ENCODE data around the gene PLPP6.

PLPP6 gene

GRCh38 chr9:4680173-4680525 is 18.1 kb downstream of the PLPP6 start:
- no peaks in the 10 kb centered on the region for H3K9me3 Mint-ChIP-seq
- no peak for TF ChIP-seq CTCF (IDR thresholded peaks at IDR 0.05)
- H3K4me3 Mint-ChIP-seq = no peak overlapping the region
- H3K27ac Mint-ChIP-seq = no peak overlapping the region
- H3K27me3 Mint-ChIP-seq (ENCODE audit: low read depth, poor library complexity) = no peaks in the 10 kb centered on the region
- no peak for DNase-seq
- H3K4me1 Mint-ChIP-seq = no peaks in the 10 kb centered on the region
- H3K36me3 Mint-ChIP-seq (ENCODE audit: low read depth) = peaks cover 8% of the 10 kb centered on the region

GRCh38 chr9:4680750-4681149 is 18.7 kb downstream of the PLPP6 start:
- Mint-ChIP-seq H3K27me3 (ENCODE audit: low read depth, poor library complexity) (no peaks in the 10 kb centered on the region), H3K9me3 (no peaks in the 10 kb centered on the region), H3K27ac (no peak overlapping the region), H3K4me1 (no peaks in the 10 kb centered on the region), H3K4me3 (no peak overlapping the region), H3K36me3 (ENCODE audit: low read depth) (peaks cover 12% of the 10 kb centered on the region)
- TF ChIP-seq CTCF (IDR thresholded peaks at IDR 0.05) = no peak
- DNase-seq = no peak

GRCh38 chr9:4684820-4685219 is 22.7 kb downstream of the PLPP6 start:
- Mint-ChIP-seq H3K27me3 (ENCODE audit: low read depth, poor library complexity) (no peaks in the 10 kb centered on the region), H3K4me3 (no peak overlapping the region), H3K27ac (no peak overlapping the region), H3K4me1 (no peaks in the 10 kb centered on the region), H3K36me3 (ENCODE audit: low read depth) (peaks cover 26% of the 10 kb centered on the region), H3K9me3 (no peaks in the 10 kb centered on the region)
- DNase-seq = no peak
- TF ChIP-seq CTCF (IDR thresholded peaks at IDR 0.05) = no peak

GRCh38 chr9:4686112-4686511 is 24.0 kb downstream of the PLPP6 start:
- H3K27ac Mint-ChIP-seq = no peak overlapping the region
- H3K27me3 Mint-ChIP-seq (ENCODE audit: low read depth, poor library complexity) = no peaks in the 10 kb centered on the region
- no peaks in the 10 kb centered on the region for H3K9me3 Mint-ChIP-seq
- no peak overlapping the region for H3K4me3 Mint-ChIP-seq
- no peak for TF ChIP-seq CTCF (IDR thresholded peaks at IDR 0.05)
- H3K4me1 Mint-ChIP-seq = no peaks in the 10 kb centered on the region
- no peak for DNase-seq
- peaks cover 31% of the 10 kb centered on the region for H3K36me3 Mint-ChIP-seq (ENCODE audit: low read depth)

GRCh38 chr9:4686584-4686983 is 24.5 kb downstream of the PLPP6 start:
- Mint-ChIP-seq H3K9me3 (no peaks in the 10 kb centered on the region), H3K4me1 (no peaks in the 10 kb centered on the region), H3K36me3 (ENCODE audit: low read depth) (peaks cover 35% of the 10 kb centered on the region), H3K27ac (no peak overlapping the region), H3K27me3 (ENCODE audit: low read depth, poor library complexity) (no peaks in the 10 kb centered on the region), H3K4me3 (no peak overlapping the region)
- no peak for TF ChIP-seq CTCF (IDR thresholded peaks at IDR 0.05)
- no peak for DNase-seq

- no peak for TF ChIP-seq CTCF (IDR thresholded peaks at IDR 0.05)
Measured at GRCh38 chr9:4689021-4689420, 26.9 kb downstream of the PLPP6 start.

More at GRCh38 chr9:4689021-4689420, 26.9 kb downstream of the PLPP6 start:
- Mint-ChIP-seq H3K4me1 (no peaks in the 10 kb centered on the region), H3K27me3 (ENCODE audit: low read depth, poor library complexity) (no peaks in the 10 kb centered on the region), H3K27ac (peak overlapping the region; percentile 73), H3K4me3 (no peak overlapping the region), H3K36me3 (ENCODE audit: low read depth) (peaks cover 52% of the 10 kb centered on the region), H3K9me3 (no peaks in the 10 kb centered on the region)
- DNase-seq = no peak

Data from nephron progenitor cell (in vitro differentiated cells).